OCI-LY1 (cell line): Measurements from ENCODE around the gene PRSS33.

ENCODE experiments used
- H2AFZ ChIP-seq: fragments of 200-600 bp; sonication (generic), shearing (Covaris generic); 2 replicates; pipeline ENCODE4 v1.6.0; 2014; ENCODE audit warnings: antibody characterized with exemption, mild to moderate bottlenecking, low read length
- H3F3A ChIP-seq: fragments of 200-600 bp; sonication (generic), shearing (Covaris generic); 2 replicates; pipeline ENCODE4 v1.6.0; 2014; ENCODE audit warnings: mild to moderate bottlenecking, antibody characterized with exemption, low read length, moderate library complexity; ENCODE audit not compliant: insufficient read depth
- H3K27ac ChIP-seq: fragments of 200-600 bp; sonication (generic); 2 replicates; pipeline ENCODE4 v1.5.1; 2014; ENCODE audit warnings: low read length, mixed run types, mild to moderate bottlenecking, low read depth; ENCODE audit not compliant: poor library complexity, severe bottlenecking
- H3K27me3 ChIP-seq: fragments of 200-600 bp; sonication (generic); 2 replicates; pipeline ENCODE4 v1.6.0; 2014; ENCODE audit warnings: antibody characterized with exemption, mild to moderate bottlenecking, low read length, moderate library complexity; ENCODE audit not compliant: insufficient read depth
- H3K36me3 ChIP-seq: fragments of 200-600 bp; sonication (generic); 2 replicates; pipeline ENCODE4 v1.6.1; 2014; ENCODE audit warnings: mild to moderate bottlenecking, antibody characterized with exemption, low read length, moderate library complexity, mixed read lengths; ENCODE audit not compliant: insufficient read depth
- H3K4me1 ChIP-seq: fragments of 200-600 bp; sonication (generic); 2 replicates; pipeline ENCODE4 v1.5.1; 2014; ENCODE audit warnings: mild to moderate bottlenecking, low read length, moderate library complexity; ENCODE audit not compliant: insufficient read depth, severe bottlenecking
- H3K4me2 ChIP-seq: fragments of 200-600 bp; sonication (generic), shearing (Covaris generic); 2 replicates; pipeline ENCODE4 v1.6.1; 2014; ENCODE audit warnings: low read length
- H3K4me3 ChIP-seq: fragments of 200-600 bp; sonication (generic); 2 replicates; pipeline ENCODE4 v1.5.1; 2014; ENCODE audit warnings: low read length, low read depth, mild to moderate bottlenecking, mixed read lengths; ENCODE audit not compliant: poor library complexity, severe bottlenecking
- H3K79me2 ChIP-seq: fragments of 200-600 bp; shearing (Covaris generic); 2 replicates; pipeline ENCODE4 v1.6.1; 2016; ENCODE audit warnings: mixed run types, low read length, mixed read lengths; ENCODE audit not compliant: insufficient read depth
- H3K9ac ChIP-seq: fragments of 200-600 bp; sonication (generic), shearing (Covaris generic); 2 replicates; pipeline ENCODE4 v1.6.1; 2014; ENCODE audit warnings: mild to moderate bottlenecking, low read length, mixed read lengths
- H3K9me2 ChIP-seq: fragments of 200-600 bp; sonication (generic), shearing (Covaris generic); 2 replicates; pipeline ENCODE4 v1.6.1; 2014; ENCODE audit warnings: low read depth, mild to moderate bottlenecking, low read length, mixed read lengths
- H3K9me3 ChIP-seq: fragments of 200-600 bp; shearing (Covaris generic); 2 replicates; pipeline ENCODE4 v1.6.1; 2014; ENCODE audit warnings: low read length, mixed read lengths
- H4K20me1 ChIP-seq: fragments of 200-600 bp; sonication (generic), shearing (Covaris generic); 2 replicates; pipeline ENCODE4 v1.6.0; 2016; ENCODE audit warnings: mild to moderate bottlenecking, low read length; ENCODE audit not compliant: insufficient read depth
- CTCF ChIP-seq: fragments of 200-600 bp; sonication (generic), shearing (Covaris generic); IDR thresholded peaks from 2 replicates; pipeline ENCODE4 v1.5.1; 2017; ENCODE audit warnings: mild to moderate bottlenecking, antibody characterized with exemption, low read length, moderate library complexity, mixed read lengths
- EZH2 ChIP-seq: fragments of 200-600 bp; sonication (generic), shearing (Covaris generic); IDR thresholded peaks from 2 replicates; pipeline ENCODE4 v1.8.0; 2017; ENCODE audit warnings: borderline replicate concordance, mixed run types, mild to moderate bottlenecking, antibody characterized with exemption, low read length, moderate library complexity, mixed read lengths

PRSS33 gene

GRCh38 chr16:2824626-2825025 is 37.3 kb upstream of the PRSS33 start:
- Histone ChIP-seq H3K27ac (no peak overlapping the region), H3K4me3 (no peak overlapping the region), H4K20me1 (no peaks in the 10 kb centered on the region), H3K79me2 (no peaks in the 10 kb centered on the region), H3K4me1 (no peaks in the 10 kb centered on the region), H3K4me2 (no peak overlapping the region), H3F3A (no peaks in the 10 kb centered on the region), H3K9me3 (no peaks in the 10 kb centered on the region), H2AFZ (no peak overlapping the region), H3K9me2 (no peaks in the 10 kb centered on the region), H3K27me3 (peaks cover 9% of the 10 kb centered on the region; the same call in 1 of the 2 replicates), H3K36me3 (no peaks in the 10 kb centered on the region), H3K9ac (no peak overlapping the region)
- TF ChIP-seq CTCF = no peak
- TF ChIP-seq EZH2 = no peak

GRCh38 chr16:2822496-2822895 is 35.1 kb upstream of the PRSS33 start:
- Histone ChIP-seq H3K79me2 (no peaks in the 10 kb centered on the region), H4K20me1 (no peaks in the 10 kb centered on the region), H3K4me3 (no peak overlapping the region), H3F3A (no peaks in the 10 kb centered on the region), H3K9me3 (no peaks in the 10 kb centered on the region), H3K27ac (no peak overlapping the region), H3K9me2 (no peaks in the 10 kb centered on the region), H3K4me1 (no peaks in the 10 kb centered on the region), H3K9ac (no peak overlapping the region), H3K4me2 (no peak overlapping the region), H2AFZ (no peak overlapping the region), H3K27me3 (peaks cover 9% of the 10 kb centered on the region; the same call in 1 of the 2 replicates), H3K36me3 (no peaks in the 10 kb centered on the region)
- TF ChIP-seq EZH2 (no peak), CTCF (no peak)

GRCh38 chr16:2822158-2822495 is 34.8 kb upstream of the PRSS33 start:
- no peaks in the 10 kb centered on the region for H3K79me2 ChIP-seq
- no peak overlapping the region for H2AFZ ChIP-seq
- no peak overlapping the region for H3K9ac ChIP-seq
- no peaks in the 10 kb centered on the region for H3F3A ChIP-seq
- H3K27me3 ChIP-seq = peaks cover 9% of the 10 kb centered on the region; the same call in 1 of the 2 replicates
- no peaks in the 10 kb centered on the region for H3K36me3 ChIP-seq
- no peaks in the 10 kb centered on the region for H4K20me1 ChIP-seq
- H3K27ac ChIP-seq = no peak overlapping the region
- TF ChIP-seq EZH2 (no peak), CTCF (no peak)
- no peaks in the 10 kb centered on the region for H3K9me3 ChIP-seq
- H3K4me3 ChIP-seq = no peak overlapping the region
- H3K4me1 ChIP-seq = no peaks in the 10 kb centered on the region
- H3K4me2 ChIP-seq = no peak overlapping the region
- no peaks in the 10 kb centered on the region for H3K9me2 ChIP-seq
